ENCODE data around the gene CYP2A6.

Gene CYP2A6

GRCh38 chr19:40803857-40804782 is 46.1 kb downstream of the CYP2A6 start:
- H3K4me1 ChIP-seq, result peaks cover 7 to 89% (median 79%) of the 10 kb centered on the region in 4 donors

GRCh38 chr19:40803170-40803856 is 46.9 kb downstream of the CYP2A6 start:
- H3K36me3 ChIP-seq, result peaks cover 13 to 42% (median 19%) of the 10 kb centered on the region in 3 donors
- intact Hi-C loops (cut with DNase I; ENCODE audit: low total_unique reads), result loop anchor here (10.0 kb wide), 1 partner anchor 49 kb away; the partner anchor contains the start of genes ACTMAP and SNRPA
- no peak for DNase-seq
- H3K4me1 ChIP-seq, result peaks cover 7 to 81% (median 76%) of the 10 kb centered on the region in 4 donors
- H3K4me3 ChIP-seq, result peak overlapping the region; percentile 22 to 28
- no peaks in the 10 kb centered on the region for H3K9me3 ChIP-seq
- H3K27ac ChIP-seq, result peak overlapping the region; percentile 97
- no peaks in the 10 kb centered on the region for H3K27me3 ChIP-seq
- no peak for TF ChIP-seq CTCF (IDR thresholded peaks at IDR 0.05)

More at GRCh38 chr19:40803857-40804782, 46.1 kb downstream of the CYP2A6 start:
- intact Hi-C loops (cut with DNase I; ENCODE audit: low total_unique reads), result loop anchor here (10.0 kb wide), 1 partner anchor 49 kb away; the partner anchor contains the start of genes ACTMAP and SNRPA
- Histone ChIP-seq H3K27ac (peak overlapping the region; percentile 97), H3K27me3 (no peaks in the 10 kb centered on the region), H3K9me3 (no peaks in the 10 kb centered on the region), H3K36me3 (peaks cover 18 to 50% (median 25%) of the 10 kb centered on the region in 3 donors), H3K4me3 (no peak overlapping the region)
- no peak for TF ChIP-seq CTCF (IDR thresholded peaks at IDR 0.05)
- no peak for DNase-seq

- Histone ChIP-seq H3K4me1 (peaks cover 7 to 83% (median 78%) of the 10 kb centered on the region in 4 donors), H3K4me3 (peak overlapping the region; percentile 22 to 28), H3K27me3 (no peaks in the 10 kb centered on the region), H3K36me3 (peaks cover 7 to 34% (median 11%) of the 10 kb centered on the region in 3 donors), H3K27ac (peak overlapping the region; percentile 97), H3K9me3 (no peaks in the 10 kb centered on the region)
- intact Hi-C loops (cut with DNase I; ENCODE audit: low total_unique reads), result loop anchor here (10.0 kb wide), 1 partner anchor 48 kb away; the partner anchor contains the start of genes ACTMAP and SNRPA
- DNase-seq, result peak; percentile 71 to 86
- TF ChIP-seq CTCF (IDR thresholded peaks at IDR 0.05), result no peak
These were observed 47.7 kb downstream of the CYP2A6 start for GRCh38 chr19:40802300-40803169.

GRCh38 chr19:40801426-40802299 is 48.6 kb downstream of the CYP2A6 start:
- Histone ChIP-seq H3K4me3 (peak overlapping the region; percentile 91 to 97), H3K27me3 (no peaks in the 10 kb centered on the region), H3K36me3 (peaks cover 7 to 30% (median 10%) of the 10 kb centered on the region in 3 donors), H3K4me1 (peaks cover 7 to 76% (median 71%) of the 10 kb centered on the region in 4 donors), H3K9me3 (no peaks in the 10 kb centered on the region), H3K27ac (peak overlapping the region; percentile 97)
- intact Hi-C loops (cut with DNase I; ENCODE audit: low total_unique reads), result loop anchor here (10.0 kb wide), 1 partner anchor 47 kb away; the partner anchor contains the start of genes ACTMAP and SNRPA
- TF ChIP-seq CTCF (IDR thresholded peaks at IDR 0.05), result no peak
- no peak for DNase-seq
